GM12801 (cell line): ENCODE data around the gene SPATS2L.

ENCODE experiments used
- CTCF ChIP-seq: IDR thresholded peaks from one replicate; pipeline ENCODE4 v1.5.1; 2011; ENCODE audit warnings: control low read depth; ENCODE audit not compliant: insufficient read length; ENCODE audit errors: extremely low read depth

The SPATS2L gene

GRCh38 chr2:200418399-200418798 lies 111.9 kb downstream of the SPATS2L start:
- no peak for TF ChIP-seq CTCF

- no peak for TF ChIP-seq CTCF
These were observed 112.8 kb downstream of the SPATS2L start for GRCh38 chr2:200419325-200419724.

GRCh38 chr2:200421270-200421669 lies 114.8 kb downstream of the SPATS2L start:
- no peak for TF ChIP-seq CTCF

- no peak for TF ChIP-seq CTCF
These were observed 115.6 kb downstream of the SPATS2L start for GRCh38 chr2:200422071-200422470.

GRCh38 chr2:200422532-200423261 lies 116.2 kb downstream of the SPATS2L start:
- TF ChIP-seq CTCF, result no peak

GRCh38 chr2:200423541-200423940 lies 117.0 kb downstream of the SPATS2L start:
- TF ChIP-seq CTCF, result no peak

GRCh38 chr2:200425026-200425821 lies 118.7 kb downstream of the SPATS2L start:
- TF ChIP-seq CTCF, result no peak
